Measurements from ENCODE around the gene UBE2O.

Gene UBE2O

GRCh38 chr17:76390003-76390421, 62.9 kb downstream of the UBE2O start:
- no peak overlapping the region for H3K4me3 ChIP-seq (ENCODE audit: low read length)
- TF ChIP-seq CTCF (conservative IDR thresholded peaks at IDR 0.05; ENCODE audit: low read depth, low read length) = no peak

GRCh38 chr17:76388966-76389888, 63.7 kb downstream of the UBE2O start:
- H3K4me3 ChIP-seq (ENCODE audit: low read length) = no peak overlapping the region
- TF ChIP-seq CTCF (conservative IDR thresholded peaks at IDR 0.05; ENCODE audit: low read depth, low read length) = peak; percentile 18
- no peak for DNase-seq (ENCODE audit: low read depth)

More at GRCh38 chr17:76390003-76390421, 62.9 kb downstream of the UBE2O start:
- no peak for DNase-seq (ENCODE audit: low read depth)

- DNase-seq (ENCODE audit: low read depth) = no peak
- TF ChIP-seq CTCF (conservative IDR thresholded peaks at IDR 0.05; ENCODE audit: low read depth, low read length) = no peak
- no peak overlapping the region for H3K4me3 ChIP-seq (ENCODE audit: low read length)
Measured at GRCh38 chr17:76386966-76387765, 65.8 kb downstream of the UBE2O start.

GRCh38 chr17:76385892-76386786, 66.8 kb downstream of the UBE2O start:
- peak; percentile 80 for TF ChIP-seq CTCF (conservative IDR thresholded peaks at IDR 0.05; ENCODE audit: low read depth, low read length)
- peak overlapping the region; percentile 54 for H3K4me3 ChIP-seq (ENCODE audit: low read length)
- no peak for DNase-seq (ENCODE audit: low read depth)

- TF ChIP-seq CTCF (conservative IDR thresholded peaks at IDR 0.05; ENCODE audit: low read depth, low read length) = no peak
- peak overlapping the region; percentile 54 for H3K4me3 ChIP-seq (ENCODE audit: low read length)
- no peak for DNase-seq (ENCODE audit: low read depth)
Measured at GRCh38 chr17:76384987-76385891, 67.7 kb downstream of the UBE2O start.
